ENCODE measurements around the gene BTBD2. TPM values are rescaled to one million over a fixed set of nuclear protein-coding genes. Genes with fewer than 3 reads are reported as not detected.

BTBD2 gene
- total RNA-seq, 1 experiment from 2014 or later = 34.5 TPM

DNA sequence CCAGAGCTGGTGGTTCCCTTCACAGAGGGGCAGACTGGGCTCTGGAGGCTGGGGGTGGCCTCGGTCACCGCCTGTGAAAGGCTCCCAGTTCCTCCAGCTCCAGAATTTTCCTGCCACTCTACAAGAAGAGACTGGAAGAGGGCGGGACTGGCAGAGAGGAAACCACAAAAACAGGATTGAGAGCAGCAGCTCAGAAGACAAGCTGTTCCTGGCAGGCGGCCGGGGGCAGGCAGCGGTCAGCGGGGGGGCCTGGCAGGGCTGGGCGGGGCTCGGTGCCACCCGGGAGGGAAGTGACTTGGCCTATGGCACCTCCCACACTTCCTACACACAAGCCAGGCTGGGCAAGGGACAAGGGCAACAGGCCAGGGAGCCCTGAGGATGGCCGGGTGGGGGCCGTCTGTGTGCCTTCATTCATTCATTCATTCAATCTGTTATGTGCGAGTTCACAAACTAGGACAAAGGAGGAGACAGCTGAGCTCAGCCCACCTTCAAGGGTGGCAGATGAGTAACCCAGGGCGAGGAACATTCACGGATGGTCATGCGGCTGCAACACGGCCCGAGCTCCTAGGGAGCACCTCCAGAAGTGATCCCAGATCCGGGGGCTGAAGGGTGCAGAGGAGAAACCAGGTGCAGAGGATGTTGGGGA, 16.9 kb upstream of the BTBD2 start:
- DNase-seq (ENCODE audit: low read depth, low spot score) = peak; percentile 88
- in situ Hi-C loops (cut with HindIII; ENCODE audit: low pct_unique_long_range_greater_than_20kb, low sequenced_read_pairs) = no loop called here

DNA sequence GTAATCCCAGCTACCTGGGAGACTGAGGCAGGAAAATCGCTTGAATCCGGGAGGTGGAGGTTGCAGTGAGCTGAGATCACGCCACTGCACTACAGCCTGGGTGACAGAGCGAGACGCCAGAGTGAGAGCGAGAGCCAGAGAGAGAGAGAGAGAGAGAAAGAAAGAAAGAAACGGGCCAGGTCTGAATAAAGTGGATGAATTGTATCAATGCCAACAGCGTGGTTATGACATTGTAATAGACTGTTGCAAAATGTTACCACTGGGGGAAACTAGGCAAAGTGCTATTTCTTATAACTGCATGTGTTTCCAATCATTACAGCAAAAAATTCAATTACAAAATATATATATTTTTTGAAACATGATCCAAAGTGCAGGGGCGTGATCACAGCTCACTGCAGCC, 11.8 kb upstream of the BTBD2 start:
- no peak for DNase-seq (ENCODE audit: low read depth, low spot score)
- in situ Hi-C loops (cut with HindIII; ENCODE audit: low pct_unique_long_range_greater_than_20kb, low sequenced_read_pairs) = no loop called here

DNA sequence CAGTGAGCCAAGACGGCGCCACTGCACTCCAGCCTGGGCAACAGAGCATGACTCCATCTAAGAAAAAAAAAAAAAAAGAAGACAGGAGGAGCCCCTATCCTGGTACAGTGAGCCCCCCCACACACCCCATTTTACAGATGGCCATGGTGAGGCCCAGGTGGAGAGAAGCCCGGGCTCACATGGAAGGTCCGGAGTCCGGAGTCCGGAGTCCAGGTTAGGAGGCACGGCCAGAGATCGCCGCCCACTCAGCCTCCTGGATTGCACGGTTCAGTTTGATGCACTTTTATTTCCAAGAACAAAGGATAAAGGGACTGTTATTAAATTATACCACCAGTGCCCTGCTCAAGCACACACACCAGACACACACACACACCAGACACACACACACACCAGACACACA, 11.3 kb upstream of the BTBD2 start:
- in situ Hi-C loops (cut with HindIII; ENCODE audit: low pct_unique_long_range_greater_than_20kb, low sequenced_read_pairs) = no loop called here
- no peak for DNase-seq (ENCODE audit: low read depth, low spot score)

DNA sequence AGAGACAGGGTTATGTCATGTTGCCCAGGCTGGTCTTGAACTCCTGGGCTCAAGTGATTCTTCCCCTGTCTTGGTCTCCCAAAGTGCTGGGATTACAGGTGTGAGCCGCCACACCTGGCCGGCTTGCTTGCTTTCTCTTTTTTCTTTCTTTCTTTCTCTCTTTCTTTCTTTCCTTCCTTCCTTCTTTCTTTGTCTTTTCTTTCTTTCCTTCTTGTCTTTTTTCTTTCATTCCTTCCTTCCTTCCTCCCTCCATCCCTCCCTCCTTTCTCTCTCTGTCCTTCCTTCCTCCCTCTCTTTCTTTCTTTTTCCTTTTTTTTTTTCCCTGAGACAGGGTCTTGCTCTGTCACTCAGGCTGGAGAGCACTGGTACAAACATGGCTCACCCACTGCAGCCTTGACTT, 6.8 kb upstream of the BTBD2 start:
- DNase-seq (ENCODE audit: low read depth, low spot score) = no peak
- in situ Hi-C loops (cut with HindIII; ENCODE audit: low pct_unique_long_range_greater_than_20kb, low sequenced_read_pairs) = no loop called here

DNA sequence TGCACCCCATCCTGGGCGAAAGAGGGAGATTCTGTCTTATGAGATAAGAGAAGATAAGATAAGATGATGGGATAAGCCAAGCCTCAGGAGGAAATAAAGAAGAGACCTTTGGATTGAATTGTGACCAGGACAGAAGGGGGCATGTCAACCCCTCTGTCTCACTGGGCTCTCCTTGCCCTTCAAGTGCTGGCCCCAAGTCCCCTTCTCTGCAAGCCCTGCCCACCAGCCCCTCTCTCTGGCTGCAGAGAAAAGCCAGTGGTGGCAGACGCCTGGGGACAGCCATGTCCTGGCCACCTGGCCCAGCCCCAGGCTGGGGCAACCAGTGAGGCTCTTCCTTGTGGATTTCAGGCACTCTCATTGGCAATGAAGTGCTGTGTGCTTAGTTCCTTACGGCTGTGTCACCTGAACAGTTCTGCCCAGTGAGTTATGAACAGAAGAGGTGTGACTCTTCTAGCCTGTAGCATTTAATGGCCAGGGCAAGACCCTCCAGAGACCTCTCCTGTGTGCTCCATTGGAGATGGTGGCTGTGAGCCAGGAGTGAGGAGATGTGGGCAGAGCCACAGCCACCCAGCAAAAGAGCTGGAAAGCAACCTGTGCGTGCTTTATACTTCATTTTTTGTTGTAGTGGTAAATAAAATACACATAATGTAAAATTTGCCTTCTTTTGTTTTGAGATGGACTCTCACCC, 6.1 kb upstream of the BTBD2 start:
- in situ Hi-C loops (cut with HindIII; ENCODE audit: low pct_unique_long_range_greater_than_20kb, low sequenced_read_pairs) = no loop called here
- no peak for DNase-seq (ENCODE audit: low read depth, low spot score)

DNA sequence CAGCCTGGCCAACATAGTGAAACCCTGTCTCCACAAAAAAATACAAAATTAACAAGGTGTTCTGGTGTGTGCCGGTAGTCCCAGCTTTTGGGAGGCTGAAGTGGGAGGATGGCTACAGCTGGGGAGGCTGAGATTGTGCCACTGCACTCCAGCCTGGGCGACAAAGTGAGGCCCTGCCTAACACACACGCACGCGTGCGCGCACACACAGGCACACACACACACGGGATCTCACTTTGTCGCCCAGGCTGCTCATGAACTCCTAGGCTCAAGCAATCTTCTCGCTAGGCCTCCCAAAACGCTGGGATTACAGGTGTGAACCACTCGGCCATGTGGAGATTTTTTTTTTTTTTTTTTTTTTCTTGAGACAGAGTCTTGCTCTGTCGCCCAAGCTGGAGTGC, 3.2 kb upstream of the BTBD2 start:
- no peak for DNase-seq (ENCODE audit: low read depth, low spot score)
- in situ Hi-C loops (cut with HindIII; ENCODE audit: low pct_unique_long_range_greater_than_20kb, low sequenced_read_pairs) = no loop called here

DNA sequence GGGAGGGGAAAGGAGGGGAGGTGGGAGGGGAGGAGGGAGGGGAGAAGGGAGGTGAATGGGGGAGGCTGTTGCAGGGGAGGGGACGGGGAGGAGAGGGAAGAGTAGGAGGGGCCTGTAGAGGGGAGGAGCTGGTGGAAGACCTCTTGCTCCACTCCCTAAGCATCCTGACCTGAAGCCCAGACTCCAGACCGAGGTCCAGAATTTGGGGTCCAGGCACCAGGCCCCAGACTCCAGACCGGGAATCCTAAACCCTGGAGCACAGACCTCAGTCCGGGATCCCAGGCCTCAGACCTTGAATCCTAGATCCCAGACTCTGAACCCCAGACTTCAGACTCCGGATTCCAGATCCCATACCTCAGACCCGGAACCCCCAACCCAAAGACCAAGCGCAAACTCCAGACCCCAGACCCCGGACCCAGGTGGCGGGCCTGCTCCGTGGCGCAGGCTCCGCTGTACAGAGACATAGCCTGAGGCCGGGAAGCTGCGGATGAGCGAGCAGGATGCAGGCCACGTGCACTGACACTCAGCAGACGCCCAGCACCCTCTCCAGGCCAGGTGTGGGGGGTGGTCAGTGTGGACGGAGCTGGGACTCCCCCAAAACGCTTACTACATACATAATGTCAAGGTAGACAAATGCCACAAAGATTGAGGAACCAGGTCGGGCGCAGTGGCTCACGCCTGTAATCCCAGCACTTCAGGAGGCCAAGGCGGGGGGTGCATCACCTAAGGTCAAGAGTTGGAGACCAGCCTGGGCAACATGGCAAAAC, 710 bp upstream of the BTBD2 start:
- in situ Hi-C loops (cut with HindIII; ENCODE audit: low pct_unique_long_range_greater_than_20kb, low sequenced_read_pairs) = no loop called here
- peak; percentile 74 for DNase-seq (ENCODE audit: low read depth, low spot score)

DNA sequence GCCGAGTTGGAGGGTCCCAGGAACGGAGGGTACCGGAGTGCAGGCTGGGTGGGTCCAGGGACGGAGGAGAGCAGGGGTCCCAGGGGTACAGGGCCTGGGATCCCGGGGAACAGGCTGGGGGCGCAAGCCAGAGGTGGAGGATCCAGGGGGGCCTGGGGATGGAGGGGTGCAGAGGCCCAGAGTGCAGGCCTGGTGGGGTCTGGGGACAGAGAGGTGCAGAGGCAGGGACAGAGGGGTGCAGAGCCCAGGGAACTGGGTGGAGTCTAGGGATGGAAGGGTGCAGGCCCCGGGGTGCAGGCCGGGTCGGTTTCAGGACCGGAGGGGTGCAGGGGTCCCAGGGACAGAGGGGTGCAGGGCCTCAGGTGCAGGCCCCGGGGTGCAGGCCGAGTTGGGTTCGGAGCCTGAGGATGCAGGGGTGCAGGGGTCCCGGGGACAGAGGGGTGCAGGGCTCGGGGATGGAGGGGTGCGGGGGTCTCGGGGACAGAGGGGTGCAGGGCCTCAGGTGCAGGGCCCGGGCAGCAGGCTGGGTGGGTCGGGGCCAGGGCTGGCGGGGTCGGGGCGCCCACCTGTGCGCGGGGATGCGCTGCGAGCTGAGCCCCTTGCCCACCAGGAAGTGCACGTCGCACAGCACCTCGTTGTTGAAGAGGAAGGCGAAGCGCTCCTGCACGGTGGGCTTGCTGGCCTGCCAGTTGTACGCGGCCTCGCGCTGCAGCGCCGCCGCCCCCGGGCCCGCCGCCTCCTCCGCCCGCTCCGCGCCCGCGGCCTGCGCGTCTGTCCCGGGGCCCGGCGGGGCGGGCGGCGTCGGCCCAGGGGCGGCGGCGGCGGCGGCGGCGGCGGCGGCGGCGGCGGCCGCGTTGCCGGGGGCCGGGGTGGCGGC, 545 bp downstream of the BTBD2 start:
- DNase-seq (ENCODE audit: low read depth, low spot score) = no peak
- in situ Hi-C loops (cut with HindIII; ENCODE audit: low pct_unique_long_range_greater_than_20kb, low sequenced_read_pairs) = no loop called here

DNA sequence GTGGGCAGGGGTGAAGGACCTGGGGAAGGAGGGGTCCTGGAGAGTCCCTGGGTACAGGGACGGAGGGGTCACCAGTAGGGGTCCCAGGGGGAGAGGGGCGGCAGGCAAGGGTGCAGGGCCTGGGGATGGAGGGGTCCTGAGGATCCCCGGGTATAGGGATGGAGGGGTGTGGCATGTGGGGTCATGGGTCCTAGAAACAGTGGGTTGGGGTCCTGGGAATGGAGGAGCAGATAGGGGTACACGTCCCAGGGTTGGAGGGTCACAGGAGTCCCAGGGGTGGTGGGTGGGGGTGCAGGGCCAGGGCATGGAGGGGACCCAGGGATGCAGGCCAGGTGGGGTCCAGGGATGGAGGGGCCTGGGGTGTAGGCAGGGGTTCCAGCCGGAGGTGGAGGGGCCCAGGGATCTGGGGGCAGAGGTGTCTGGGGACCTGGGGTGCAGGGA, 1.4 kb downstream of the BTBD2 start:
- no peak for DNase-seq (ENCODE audit: low read depth, low spot score)
- in situ Hi-C loops (cut with HindIII; ENCODE audit: low pct_unique_long_range_greater_than_20kb, low sequenced_read_pairs) = no loop called here

DNA sequence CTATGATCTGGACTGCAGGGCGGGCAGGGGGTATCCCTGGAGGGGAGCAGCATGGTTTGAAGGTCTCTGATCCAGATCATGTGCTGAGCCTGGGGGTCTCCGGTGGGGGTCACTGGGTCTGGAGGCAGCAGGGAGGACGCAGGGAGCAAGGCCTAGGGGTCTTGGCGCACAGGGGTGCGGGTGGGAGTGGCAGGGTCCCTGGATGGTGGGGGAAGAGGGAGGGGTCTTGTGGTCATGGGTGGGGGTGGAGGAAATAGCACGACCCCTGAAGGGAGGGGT, 1.9 kb downstream of the BTBD2 start:
- in situ Hi-C loops (cut with HindIII; ENCODE audit: low pct_unique_long_range_greater_than_20kb, low sequenced_read_pairs) = no loop called here
- no peak for DNase-seq (ENCODE audit: low read depth, low spot score)

DNA sequence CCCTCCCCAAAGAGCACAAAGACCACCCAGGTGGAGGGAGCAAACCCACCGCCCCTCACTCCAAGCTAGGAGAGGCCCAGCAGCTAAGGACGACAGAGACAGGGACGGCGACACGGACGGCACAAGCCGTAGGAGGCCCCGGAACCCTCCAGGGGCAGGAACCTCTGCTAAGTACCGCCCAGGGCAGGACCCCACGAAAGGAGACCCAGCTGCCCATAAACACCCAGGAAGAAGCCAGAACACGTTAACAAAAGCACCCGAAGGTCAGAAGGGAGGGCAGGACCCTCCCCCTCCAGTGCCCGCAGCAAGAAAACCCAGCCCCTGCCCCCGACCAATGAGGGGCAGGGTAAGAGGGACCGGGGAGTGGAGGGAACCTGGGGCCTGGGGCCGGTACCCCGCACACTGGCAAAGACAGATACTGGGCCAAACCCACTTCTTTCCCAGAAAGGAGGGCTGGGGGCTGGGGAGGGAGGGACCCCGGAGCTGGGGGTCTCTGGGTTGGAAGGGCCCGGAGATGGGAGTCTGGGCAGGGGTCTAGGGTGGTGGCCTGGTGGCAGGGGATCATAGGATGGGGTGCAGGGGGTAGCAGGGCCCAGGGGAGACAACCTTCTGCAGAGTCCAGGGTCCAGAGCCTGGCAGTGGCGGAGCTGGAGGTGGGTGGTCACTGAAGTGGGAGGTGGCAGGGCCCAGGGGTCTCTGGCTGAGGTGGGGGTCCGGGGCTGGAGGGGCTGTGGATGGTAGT, 2.4 kb downstream of the BTBD2 start:
- DNase-seq (ENCODE audit: low read depth, low spot score) = no peak
- in situ Hi-C loops (cut with HindIII; ENCODE audit: low pct_unique_long_range_greater_than_20kb, low sequenced_read_pairs) = no loop called here

DNA sequence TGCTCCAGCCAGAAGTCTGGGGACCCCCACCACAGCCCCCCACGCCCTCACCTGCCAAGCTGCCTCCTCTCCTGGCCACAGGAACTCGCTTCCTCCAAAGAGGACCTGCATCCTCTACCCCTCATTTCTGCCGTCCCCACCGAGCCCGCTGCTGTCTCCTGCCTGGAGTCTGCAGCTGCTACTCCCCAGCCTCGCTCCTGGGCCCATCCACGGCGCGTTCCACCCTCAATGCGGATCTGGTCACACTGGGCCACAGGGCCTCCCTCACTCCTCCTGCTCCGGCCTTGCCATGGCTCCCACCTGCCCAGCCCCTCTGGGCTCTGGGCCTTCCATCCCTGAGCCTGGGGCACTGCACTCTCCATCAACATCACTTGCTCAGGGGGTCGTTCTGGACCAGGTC, 4.3 kb downstream of the BTBD2 start:
- in situ Hi-C loops (cut with HindIII; ENCODE audit: low pct_unique_long_range_greater_than_20kb, low sequenced_read_pairs) = no loop called here
- DNase-seq (ENCODE audit: low read depth, low spot score) = no peak

DNA sequence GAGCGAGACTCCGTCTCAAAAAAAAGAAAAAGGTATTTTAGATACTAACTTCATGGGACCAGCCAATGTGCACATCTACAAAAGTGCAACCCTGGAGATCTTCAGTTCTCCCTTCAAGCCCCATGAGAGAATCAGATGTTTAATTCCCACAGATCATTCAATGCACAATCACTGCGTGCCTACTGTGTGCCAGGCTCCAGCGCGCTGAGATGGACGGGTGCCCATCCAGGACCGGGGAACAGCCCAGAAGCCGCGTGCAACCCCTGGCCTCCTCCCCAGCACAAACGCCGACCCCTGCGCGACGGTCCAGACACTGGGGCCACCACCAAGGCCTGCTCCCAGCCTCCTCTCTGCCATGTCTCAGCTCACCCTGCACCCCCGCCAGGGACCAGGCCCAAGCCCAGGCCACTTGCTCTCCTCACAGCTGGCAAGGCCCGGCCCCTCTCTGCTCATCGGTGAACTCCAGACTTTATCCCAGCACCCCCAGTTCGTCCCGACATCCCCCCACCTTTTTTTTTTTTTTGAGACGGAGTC, 5.3 kb downstream of the BTBD2 start:
- in situ Hi-C loops (cut with HindIII; ENCODE audit: low pct_unique_long_range_greater_than_20kb, low sequenced_read_pairs) = no loop called here
- no peak for DNase-seq (ENCODE audit: low read depth, low spot score)

DNA sequence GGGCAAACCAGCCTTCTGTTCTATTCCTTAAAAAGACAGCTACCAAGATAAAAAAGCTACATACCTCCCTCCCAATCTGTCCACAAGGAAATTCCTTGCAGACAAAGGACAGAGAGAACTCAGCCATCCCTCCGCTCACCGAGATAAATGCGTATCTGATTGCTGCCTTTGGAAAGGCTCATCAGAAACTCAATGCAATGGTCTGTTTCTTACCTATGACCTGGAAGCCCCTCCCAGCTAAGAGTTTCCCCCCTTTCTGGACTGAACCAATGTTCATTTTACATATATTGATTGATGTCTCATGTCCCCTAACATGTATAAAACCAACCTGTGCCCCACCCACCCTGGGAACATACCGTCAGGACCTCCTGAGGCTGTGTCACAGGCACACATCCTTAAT, 11.6 kb downstream of the BTBD2 start:
- no peak for DNase-seq (ENCODE audit: low read depth, low spot score)
- in situ Hi-C loops (cut with HindIII; ENCODE audit: low pct_unique_long_range_greater_than_20kb, low sequenced_read_pairs) = no loop called here

DNA sequence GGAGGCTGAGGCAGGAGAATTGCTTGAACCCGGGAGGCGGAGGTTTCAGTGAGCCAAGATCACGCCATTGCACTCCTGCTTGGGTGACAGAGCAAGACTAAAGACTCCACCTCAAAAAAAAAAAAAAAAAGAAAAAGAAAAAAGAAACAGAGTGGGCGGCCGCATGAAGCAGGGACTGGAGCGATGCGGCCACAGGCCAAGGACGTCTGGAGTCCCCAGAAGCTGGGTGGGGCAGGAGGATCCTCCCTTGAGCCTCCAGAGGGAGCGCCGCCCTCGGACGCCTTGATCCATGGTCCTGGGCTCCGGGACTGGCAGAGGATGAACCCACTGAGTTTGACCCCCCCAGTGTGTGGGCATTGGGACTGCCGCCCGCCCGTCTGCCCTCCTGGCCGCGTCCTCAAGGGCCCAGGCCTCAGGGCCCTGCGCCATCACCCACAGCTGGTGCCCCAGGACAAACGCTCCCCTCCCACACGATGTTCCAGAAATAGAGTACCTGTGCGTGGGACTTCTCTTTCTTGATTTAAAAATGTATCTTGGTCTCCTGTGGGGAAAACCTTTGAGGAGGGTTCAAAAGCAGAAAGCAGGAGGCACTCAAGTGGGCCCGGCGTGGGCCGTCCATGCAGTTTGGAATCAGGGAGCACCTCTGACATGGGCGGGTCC, 15.5 kb downstream of the BTBD2 start:
- in situ Hi-C loops (cut with HindIII; ENCODE audit: low pct_unique_long_range_greater_than_20kb, low sequenced_read_pairs) = no loop called here
- no peak for DNase-seq (ENCODE audit: low read depth, low spot score)

DNA sequence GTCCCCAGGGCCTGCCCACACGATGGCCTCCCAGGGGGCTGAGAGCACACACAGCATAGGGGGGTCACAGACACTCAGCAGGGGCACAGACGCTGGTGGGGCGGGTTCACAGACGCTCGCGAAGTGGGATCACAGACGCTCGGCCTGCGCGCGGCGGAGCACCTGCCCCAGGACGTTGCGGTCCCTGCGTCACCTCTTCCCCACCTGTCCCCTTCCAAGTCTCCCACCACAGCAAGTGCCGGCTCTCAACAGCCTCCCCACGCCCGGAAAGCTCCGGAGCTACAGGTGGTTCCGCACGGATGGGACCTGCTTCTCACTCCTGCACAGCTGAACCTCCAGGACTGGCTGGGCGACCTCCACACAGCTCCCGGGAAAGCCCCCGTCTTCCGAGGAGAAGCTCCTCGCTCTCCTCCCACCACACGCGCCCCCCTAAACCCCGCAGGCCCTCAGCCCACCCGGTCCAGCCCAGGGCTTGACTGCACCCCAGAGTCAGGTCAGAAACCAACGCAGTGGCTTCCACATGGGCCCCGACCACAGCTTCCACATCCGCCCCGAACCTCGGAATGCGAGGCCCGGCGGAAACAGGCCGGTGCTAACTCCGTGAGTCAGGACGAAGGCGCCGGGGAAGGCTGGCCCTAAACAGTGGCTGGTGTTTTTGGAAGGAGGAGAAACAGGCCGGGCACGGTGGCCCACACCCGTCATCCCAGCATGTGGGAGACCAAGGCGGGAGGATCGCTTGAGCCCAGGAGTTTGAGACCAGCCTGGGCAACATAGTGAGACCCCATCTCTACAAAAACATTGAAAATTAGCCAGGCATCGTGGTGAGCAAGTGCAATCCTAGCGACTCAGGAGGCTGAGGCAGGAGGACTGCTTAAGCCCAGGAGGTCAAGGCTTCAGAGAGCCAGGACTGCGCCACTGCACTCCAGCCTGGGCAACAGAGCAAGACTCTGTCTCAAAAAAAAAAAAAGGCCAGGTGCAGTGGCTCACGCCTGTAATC, 16.5 kb downstream of the BTBD2 start:
- in situ Hi-C loops (cut with HindIII; ENCODE audit: low pct_unique_long_range_greater_than_20kb, low sequenced_read_pairs) = no loop called here
- DNase-seq (ENCODE audit: low read depth, low spot score) = no peak
